K562 (cell line): Measurements from ENCODE around the gene AKT1.

Experiments used
- ATF7 ChIP-seq: fragments of 450-650 bp; IDR thresholded peaks from 2 replicates; pipeline ENCODE4 v1.7.1; 2014; ENCODE audit warnings: mild to moderate bottlenecking, moderate library complexity
- MYBL2 ChIP-seq, 2 experiments: fragments of 450-650 bp in 1 of 2; sonication (generic) in 1 of 2; formaldehyde crosslinking in 1 of 2; IDR thresholded peaks; 2 replicates each; pipeline versions ENCODE4 v1.6.1 to v1.8.1; 2017 to 2022; ENCODE audit warnings: borderline replicate concordance in 1 of 2, inconsistent platforms in 1 of 2, low read depth in 1 of 2, mild to moderate bottlenecking in 1 of 2, missing genetic modification reagents in 1 of 2, moderate library complexity in 1 of 2
- POLR2AphosphoS2 ChIP-seq: IDR thresholded peaks from 2 replicates; pipeline ENCODE4 v1.6.1; 2012; ENCODE audit warnings: low read length, improper control_type of control experiment
- RBM14 ChIP-seq: fragments of 200-400 bp; formaldehyde crosslinking; IDR thresholded peaks from 2 replicates; pipeline ENCODE4 v1.6.1; 2018; ENCODE audit warnings: low read depth, mild to moderate bottlenecking, low read length, moderate library complexity, borderline replicate concordance; ENCODE audit not compliant: insufficient read depth
- TBP ChIP-seq: optimal IDR thresholded peaks from 2 replicates; pipeline ENCODE3; 2011; ENCODE audit warnings: low read depth, low read length, improper control_type of control experiment
- ZFP36 ChIP-seq: fragments of 150-350 bp; IDR thresholded peaks from 2 replicates; pipeline ENCODE4 v1.6.1; 2018; ENCODE audit warnings: low read length, low read depth; ENCODE audit not compliant: partially characterized antibody
- ZNF324 ChIP-seq: fragments of 250-450 bp; sonication (Bioruptor Pico); IDR thresholded peaks from 2 replicates; pipeline ENCODE4 v1.4.0; 2020; ENCODE audit warnings: mild to moderate bottlenecking
- TF ChIP-seq, protein P1 (sequence below), 3 experiments: IDR thresholded peaks in 2 of 3; conservative IDR thresholded peaks in 1 of 3; 2 replicates each; pipeline ENCODE4 v1.5.1; 2011 to 2012; ENCODE audit warnings: low read length in 3 of 3, mild to moderate bottlenecking in 3 of 3, control low read depth in 2 of 3, improper control_type of control experiment in 1 of 3, inconsistent platforms in 1 of 3, low read depth in 1 of 3, mixed read lengths in 1 of 3, moderate library complexity in 1 of 3; ENCODE audit not compliant: insufficient read depth in 2 of 3
- TF ChIP-seq, protein P2 (sequence below): sonication (generic); formaldehyde crosslinking; IDR thresholded peaks from 2 replicates; pipeline ENCODE4 v1.8.1; 2022; ENCODE audit warnings: missing genetic modification reagents
- TF ChIP-seq, protein P3 (sequence below): fragments of 200-800 bp; sonication (Bioruptor generic); IDR thresholded peaks from 2 replicates; pipeline ENCODE4 v1.6.1; 2016; ENCODE audit warnings: missing genetic modification characterization, missing compliant biosample characterization
- TF ChIP-seq, protein P4 (sequence below): sonication (generic); formaldehyde crosslinking; IDR thresholded peaks from 2 replicates; pipeline ENCODE4 v1.8.0; 2022; ENCODE audit warnings: missing genetic modification reagents, mild to moderate bottlenecking, borderline replicate concordance
- TF ChIP-seq, protein P5 (sequence below): fragments of 450-650 bp; IDR thresholded peaks from 2 replicates; pipeline ENCODE4 v1.6.1; 2016; ENCODE audit warnings: low read depth, mild to moderate bottlenecking, moderate library complexity
- TF ChIP-seq, protein P6 (sequence below), 2 experiments: fragments of 450-650 bp in 1 of 2; IDR thresholded peaks; 2 replicates each; pipeline ENCODE4 v1.6.1; 2011 to 2017; ENCODE audit warnings: low read depth in 2 of 2, antibody characterized with exemption in 1 of 2, borderline replicate concordance in 1 of 2, low read length in 1 of 2, mild to moderate bottlenecking in 1 of 2, mixed read lengths in 1 of 2; ENCODE audit not compliant: control insufficient read depth in 1 of 2

DNA sequence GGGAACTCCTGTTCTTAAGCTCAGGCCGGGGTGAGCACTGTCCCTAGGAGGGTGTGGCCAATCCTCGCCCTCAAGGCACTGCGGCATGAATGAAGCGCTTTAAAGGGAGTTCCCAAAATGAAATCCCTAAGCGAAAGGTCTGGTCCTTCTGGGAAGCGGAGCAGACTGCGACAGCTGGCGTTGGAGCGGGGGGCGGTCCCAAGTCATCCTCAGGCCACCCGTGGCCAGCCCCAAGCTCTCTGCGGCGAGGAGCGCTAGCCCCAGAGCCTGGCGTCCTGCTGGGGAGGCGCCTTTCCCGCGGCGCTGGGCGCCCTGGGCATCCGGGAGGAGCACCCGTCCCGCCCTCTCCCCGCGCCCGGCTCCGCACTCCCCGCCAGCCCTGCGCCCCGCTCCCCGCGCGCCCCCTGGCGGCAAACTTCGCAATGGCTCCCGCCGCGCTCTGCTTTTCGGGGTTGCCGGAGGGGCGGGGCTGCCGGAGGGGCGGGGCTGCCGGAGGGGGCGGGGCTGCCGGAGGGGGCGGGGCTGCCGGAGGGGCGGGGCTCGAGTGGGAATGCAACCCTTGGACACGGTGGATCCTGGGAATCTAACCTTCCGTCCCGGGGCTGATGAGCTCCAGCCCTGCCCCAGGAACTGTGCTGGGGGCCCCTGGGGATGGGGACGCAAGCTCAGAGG is 30.8 kb upstream of the AKT1 start:
- TF ChIP-seq, protein P1, sequence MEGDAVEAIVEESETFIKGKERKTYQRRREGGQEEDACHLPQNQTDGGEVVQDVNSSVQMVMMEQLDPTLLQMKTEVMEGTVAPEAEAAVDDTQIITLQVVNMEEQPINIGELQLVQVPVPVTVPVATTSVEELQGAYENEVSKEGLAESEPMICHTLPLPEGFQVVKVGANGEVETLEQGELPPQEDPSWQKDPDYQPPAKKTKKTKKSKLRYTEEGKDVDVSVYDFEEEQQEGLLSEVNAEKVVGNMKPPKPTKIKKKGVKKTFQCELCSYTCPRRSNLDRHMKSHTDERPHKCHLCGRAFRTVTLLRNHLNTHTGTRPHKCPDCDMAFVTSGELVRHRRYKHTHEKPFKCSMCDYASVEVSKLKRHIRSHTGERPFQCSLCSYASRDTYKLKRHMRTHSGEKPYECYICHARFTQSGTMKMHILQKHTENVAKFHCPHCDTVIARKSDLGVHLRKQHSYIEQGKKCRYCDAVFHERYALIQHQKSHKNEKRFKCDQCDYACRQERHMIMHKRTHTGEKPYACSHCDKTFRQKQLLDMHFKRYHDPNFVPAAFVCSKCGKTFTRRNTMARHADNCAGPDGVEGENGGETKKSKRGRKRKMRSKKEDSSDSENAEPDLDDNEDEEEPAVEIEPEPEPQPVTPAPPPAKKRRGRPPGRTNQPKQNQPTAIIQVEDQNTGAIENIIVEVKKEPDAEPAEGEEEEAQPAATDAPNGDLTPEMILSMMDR (IDR thresholded peaks at IDR 0.05 in 2 of 3, conservative IDR thresholded peaks at IDR 0.05 in 1 of 3; ENCODE audit: insufficient read depth in 2 of 3, low read depth in 1 of 3, low read length in 3 of 3): peak in 2 of 3 experiments; percentile 66 to 85; a peak in 4 of 6 replicates
- TF ChIP-seq ZFP36: no peak
- TF ChIP-seq, protein P2, sequence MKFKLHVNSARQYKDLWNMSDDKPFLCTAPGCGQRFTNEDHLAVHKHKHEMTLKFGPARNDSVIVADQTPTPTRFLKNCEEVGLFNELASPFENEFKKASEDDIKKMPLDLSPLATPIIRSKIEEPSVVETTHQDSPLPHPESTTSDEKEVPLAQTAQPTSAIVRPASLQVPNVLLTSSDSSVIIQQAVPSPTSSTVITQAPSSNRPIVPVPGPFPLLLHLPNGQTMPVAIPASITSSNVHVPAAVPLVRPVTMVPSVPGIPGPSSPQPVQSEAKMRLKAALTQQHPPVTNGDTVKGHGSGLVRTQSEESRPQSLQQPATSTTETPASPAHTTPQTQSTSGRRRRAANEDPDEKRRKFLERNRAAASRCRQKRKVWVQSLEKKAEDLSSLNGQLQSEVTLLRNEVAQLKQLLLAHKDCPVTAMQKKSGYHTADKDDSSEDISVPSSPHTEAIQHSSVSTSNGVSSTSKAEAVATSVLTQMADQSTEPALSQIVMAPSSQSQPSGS (CRISPR knock-in tag): no peak
- TF ChIP-seq, protein P3, sequence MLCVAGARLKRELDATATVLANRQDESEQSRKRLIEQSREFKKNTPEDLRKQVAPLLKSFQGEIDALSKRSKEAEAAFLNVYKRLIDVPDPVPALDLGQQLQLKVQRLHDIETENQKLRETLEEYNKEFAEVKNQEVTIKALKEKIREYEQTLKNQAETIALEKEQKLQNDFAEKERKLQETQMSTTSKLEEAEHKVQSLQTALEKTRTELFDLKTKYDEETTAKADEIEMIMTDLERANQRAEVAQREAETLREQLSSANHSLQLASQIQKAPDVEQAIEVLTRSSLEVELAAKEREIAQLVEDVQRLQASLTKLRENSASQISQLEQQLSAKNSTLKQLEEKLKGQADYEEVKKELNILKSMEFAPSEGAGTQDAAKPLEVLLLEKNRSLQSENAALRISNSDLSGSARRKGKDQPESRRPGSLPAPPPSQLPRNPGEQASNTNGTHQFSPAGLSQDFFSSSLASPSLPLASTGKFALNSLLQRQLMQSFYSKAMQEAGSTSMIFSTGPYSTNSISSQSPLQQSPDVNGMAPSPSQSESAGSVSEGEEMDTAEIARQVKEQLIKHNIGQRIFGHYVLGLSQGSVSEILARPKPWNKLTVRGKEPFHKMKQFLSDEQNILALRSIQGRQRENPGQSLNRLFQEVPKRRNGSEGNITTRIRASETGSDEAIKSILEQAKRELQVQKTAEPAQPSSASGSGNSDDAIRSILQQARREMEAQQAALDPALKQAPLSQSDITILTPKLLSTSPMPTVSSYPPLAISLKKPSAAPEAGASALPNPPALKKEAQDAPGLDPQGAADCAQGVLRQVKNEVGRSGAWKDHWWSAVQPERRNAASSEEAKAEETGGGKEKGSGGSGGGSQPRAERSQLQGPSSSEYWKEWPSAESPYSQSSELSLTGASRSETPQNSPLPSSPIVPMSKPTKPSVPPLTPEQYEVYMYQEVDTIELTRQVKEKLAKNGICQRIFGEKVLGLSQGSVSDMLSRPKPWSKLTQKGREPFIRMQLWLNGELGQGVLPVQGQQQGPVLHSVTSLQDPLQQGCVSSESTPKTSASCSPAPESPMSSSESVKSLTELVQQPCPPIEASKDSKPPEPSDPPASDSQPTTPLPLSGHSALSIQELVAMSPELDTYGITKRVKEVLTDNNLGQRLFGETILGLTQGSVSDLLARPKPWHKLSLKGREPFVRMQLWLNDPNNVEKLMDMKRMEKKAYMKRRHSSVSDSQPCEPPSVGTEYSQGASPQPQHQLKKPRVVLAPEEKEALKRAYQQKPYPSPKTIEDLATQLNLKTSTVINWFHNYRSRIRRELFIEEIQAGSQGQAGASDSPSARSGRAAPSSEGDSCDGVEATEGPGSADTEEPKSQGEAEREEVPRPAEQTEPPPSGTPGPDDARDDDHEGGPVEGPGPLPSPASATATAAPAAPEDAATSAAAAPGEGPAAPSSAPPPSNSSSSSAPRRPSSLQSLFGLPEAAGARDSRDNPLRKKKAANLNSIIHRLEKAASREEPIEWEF (CRISPR knock-in tag): no peak
- TF ChIP-seq POLR2AphosphoS2: no peak
- TF ChIP-seq, protein P4, sequence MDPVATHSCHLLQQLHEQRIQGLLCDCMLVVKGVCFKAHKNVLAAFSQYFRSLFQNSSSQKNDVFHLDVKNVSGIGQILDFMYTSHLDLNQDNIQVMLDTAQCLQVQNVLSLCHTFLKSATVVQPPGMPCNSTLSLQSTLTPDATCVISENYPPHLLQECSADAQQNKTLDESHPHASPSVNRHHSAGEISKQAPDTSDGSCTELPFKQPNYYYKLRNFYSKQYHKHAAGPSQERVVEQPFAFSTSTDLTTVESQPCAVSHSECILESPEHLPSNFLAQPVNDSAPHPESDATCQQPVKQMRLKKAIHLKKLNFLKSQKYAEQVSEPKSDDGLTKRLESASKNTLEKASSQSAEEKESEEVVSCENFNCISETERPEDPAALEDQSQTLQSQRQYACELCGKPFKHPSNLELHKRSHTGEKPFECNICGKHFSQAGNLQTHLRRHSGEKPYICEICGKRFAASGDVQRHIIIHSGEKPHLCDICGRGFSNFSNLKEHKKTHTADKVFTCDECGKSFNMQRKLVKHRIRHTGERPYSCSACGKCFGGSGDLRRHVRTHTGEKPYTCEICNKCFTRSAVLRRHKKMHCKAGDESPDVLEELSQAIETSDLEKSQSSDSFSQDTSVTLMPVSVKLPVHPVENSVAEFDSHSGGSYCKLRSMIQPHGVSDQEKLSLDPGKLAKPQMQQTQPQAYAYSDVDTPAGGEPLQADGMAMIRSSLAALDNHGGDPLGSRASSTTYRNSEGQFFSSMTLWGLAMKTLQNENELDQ (CRISPR knock-in tag): no peak
- TF ChIP-seq, protein P5, sequence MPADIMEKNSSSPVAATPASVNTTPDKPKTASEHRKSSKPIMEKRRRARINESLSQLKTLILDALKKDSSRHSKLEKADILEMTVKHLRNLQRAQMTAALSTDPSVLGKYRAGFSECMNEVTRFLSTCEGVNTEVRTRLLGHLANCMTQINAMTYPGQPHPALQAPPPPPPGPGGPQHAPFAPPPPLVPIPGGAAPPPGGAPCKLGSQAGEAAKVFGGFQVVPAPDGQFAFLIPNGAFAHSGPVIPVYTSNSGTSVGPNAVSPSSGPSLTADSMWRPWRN: no peak
- TF ChIP-seq ZNF324 (CRISPR knock-in tag): no peak
- no peak for TF ChIP-seq ATF7
- TF ChIP-seq TBP: no peak
- TF ChIP-seq, protein P6, sequence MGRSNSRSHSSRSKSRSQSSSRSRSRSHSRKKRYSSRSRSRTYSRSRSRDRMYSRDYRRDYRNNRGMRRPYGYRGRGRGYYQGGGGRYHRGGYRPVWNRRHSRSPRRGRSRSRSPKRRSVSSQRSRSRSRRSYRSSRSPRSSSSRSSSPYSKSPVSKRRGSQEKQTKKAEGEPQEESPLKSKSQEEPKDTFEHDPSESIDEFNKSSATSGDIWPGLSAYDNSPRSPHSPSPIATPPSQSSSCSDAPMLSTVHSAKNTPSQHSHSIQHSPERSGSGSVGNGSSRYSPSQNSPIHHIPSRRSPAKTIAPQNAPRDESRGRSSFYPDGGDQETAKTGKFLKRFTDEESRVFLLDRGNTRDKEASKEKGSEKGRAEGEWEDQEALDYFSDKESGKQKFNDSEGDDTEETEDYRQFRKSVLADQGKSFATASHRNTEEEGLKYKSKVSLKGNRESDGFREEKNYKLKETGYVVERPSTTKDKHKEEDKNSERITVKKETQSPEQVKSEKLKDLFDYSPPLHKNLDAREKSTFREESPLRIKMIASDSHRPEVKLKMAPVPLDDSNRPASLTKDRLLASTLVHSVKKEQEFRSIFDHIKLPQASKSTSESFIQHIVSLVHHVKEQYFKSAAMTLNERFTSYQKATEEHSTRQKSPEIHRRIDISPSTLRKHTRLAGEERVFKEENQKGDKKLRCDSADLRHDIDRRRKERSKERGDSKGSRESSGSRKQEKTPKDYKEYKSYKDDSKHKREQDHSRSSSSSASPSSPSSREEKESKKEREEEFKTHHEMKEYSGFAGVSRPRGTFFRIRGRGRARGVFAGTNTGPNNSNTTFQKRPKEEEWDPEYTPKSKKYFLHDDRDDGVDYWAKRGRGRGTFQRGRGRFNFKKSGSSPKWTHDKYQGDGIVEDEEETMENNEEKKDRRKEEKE (IDR thresholded peaks at IDR 0.05; ENCODE audit: borderline replicate concordance in 1 of 2, control insufficient read depth in 1 of 2, low read depth in 2 of 2, low read length in 1 of 2): no peak
- no peak for TF ChIP-seq MYBL2 (IDR thresholded peaks at IDR 0.05; ENCODE audit: low read depth)
- TF ChIP-seq MYBL2 (CRISPR knock-in tag; IDR thresholded peaks at IDR 0.05; ENCODE audit: borderline replicate concordance): no peak
- TF ChIP-seq RBM14: no peak
